Activated CD8-positive, alpha-beta memory T cell treated with anti-CD3 and anti-CD28 coated beads, Interleukin-2, amount 50 U/mL, for 24 hours (primary cell): ENCODE results near the gene CCNL2.
"Not testable (repeated sequence)": the region's sequence is repeated elsewhere in the genome, so short reads cannot be mapped to it uniquely, and the experiment has no call there.

Source experiments
- DNase-seq: peaks from one replicate; pipeline ENCODE4 v3.0.0-alpha.2; 2020; ENCODE audit errors: extremely low read depth

Gene CCNL2

GRCh38 chr1:1432274-1432950, 33.3 kb upstream of the CCNL2 start:
- no peak for DNase-seq

DNA sequence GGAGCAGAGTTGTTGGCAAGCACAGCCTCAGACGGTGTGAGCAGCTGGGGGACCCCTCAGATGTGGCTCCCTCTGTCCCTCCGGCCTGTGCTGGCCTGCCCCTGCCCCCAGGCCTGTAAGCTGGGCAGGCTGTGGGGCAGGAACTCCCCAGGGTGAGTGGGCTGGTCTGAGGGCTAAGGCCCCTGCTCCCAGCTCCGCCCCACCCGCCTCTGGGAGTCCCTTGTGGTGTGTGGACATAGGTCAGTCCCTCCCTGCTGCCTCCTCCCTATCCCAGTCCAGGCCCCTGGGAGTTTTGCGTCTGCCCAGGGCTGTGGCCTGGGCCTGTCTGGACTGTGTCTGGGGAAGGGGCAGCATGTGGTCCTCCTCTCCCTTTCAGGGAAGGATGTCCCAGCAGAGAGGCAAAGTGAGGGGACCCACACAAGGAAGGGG, 32.7 kb upstream of the CCNL2 start:
- no peak for DNase-seq

GRCh38 chr1:1430992-1431844, 32.1 kb upstream of the CCNL2 start:
- no peak for DNase-seq

DNA sequence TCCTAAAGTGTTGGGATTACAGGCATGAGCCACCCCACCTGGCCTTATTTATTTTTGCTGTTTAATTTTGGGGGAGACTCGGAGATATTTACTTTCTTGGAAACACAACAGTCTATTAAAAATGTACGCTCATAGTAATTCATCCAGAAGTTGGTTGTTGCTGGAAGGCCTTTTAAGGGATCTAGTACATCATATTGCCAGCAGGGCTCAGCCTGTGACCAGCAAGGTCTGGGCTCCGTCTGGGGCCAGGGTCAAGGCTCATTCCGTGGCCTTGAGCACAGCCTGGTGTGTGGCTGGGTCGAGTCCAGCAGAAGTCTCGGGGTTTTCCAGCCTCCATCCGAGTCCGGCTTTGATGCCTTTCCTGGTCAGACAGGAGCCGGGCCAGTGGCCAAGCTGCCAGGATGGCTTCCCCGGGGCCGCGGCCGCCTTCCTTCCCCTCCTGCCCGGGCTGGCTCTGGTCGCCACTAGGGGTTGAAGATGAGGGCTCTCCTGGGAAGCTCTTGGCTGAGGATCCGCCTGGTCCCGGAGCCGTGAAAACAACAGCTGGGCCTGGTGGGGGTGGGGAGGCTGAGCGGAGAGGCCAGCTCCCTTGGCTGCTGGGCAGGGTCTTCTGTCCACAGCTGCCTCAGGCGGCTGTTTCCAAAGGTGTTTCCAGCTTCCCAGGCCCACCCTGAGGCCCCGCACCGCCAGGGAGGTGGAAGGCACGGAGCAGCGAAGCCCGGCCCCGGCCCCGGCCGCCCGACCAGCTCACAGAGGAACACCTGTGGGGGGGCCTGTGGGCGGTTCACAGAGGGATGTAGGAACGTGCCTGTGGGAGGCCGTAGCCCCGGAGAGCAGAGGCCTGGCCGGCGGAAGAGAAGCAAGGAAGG, 31.2 kb upstream of the CCNL2 start:
- DNase-seq: no peak

- no peak for DNase-seq
These were observed 30.5 kb upstream of the CCNL2 start for GRCh38 chr1:1429671-1430073.

DNA sequence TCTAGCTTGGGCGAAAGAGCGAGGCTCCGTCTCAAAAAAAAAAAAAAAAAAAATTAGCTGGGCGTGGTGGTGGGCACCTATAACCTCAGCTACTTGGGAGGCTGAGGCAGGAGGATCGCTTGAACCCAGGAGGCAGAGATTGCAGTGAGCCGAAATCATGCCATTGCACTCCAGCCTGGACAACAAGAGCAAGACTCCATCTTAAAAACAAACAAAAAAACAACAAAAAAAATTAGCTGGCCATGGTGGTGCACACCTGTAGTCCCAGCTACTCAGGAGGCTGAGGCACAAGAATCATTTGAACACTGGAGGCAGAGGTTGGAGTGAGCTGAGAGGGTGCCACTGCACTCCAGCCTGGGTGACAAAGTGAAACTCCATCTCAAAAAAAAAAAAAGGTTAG, 29.8 kb upstream of the CCNL2 start:
- not testable (repeated sequence) for DNase-seq

GRCh38 chr1:1428174-1428573, 29.0 kb upstream of the CCNL2 start:
- DNase-seq: no peak

DNA sequence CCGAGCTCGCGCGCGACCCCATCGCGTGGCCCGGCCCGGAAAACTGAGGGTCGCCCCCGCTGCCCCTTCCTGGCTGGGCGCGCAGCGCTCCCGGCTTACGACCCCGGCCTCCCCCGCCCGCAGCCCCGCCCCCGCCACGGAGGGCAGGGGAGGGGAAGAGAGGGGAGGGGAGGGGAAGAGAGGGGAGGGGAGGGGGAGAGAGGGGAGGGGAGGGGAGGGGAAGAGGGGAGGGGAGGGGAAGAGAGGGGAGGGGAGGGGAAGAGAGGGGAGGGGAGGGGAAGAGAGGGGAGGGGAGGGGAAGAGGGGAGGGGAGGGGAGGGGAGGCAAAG, 28.6 kb upstream of the CCNL2 start:
- DNase-seq: no peak

GRCh38 chr1:1427106-1427819, 28.1 kb upstream of the CCNL2 start:
- no peak for DNase-seq

DNA sequence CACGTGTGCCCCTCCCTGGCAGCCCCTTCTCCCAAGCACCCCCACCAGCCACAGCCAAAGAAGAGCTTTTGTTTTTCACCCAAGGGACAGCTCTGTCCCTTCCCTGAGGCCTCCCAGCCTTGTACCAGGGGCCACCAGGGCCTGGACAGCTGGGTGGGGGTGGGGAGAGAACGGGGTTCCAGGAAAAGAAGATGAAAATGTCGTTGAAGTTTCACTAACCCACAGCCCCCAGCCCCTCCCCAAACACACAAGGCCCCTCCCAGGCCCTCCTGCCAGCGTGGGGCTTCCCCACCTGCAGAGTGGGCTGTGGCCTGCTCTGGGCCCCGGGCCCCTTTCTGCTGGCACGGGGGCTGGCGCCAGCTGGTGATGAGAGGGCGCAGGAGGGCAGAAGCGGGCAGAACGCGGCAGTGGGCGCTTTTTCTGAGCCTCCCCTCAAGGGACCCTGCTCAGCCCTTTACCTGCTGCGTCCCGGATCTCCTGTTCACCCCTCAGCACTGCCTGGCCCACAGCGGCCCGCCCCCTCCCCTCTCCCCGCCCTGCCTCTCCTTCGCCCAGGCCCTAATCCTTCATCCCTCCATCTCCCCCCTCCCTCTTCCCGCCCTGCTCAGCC, 27.5 kb upstream of the CCNL2 start:
- no peak for DNase-seq

DNA sequence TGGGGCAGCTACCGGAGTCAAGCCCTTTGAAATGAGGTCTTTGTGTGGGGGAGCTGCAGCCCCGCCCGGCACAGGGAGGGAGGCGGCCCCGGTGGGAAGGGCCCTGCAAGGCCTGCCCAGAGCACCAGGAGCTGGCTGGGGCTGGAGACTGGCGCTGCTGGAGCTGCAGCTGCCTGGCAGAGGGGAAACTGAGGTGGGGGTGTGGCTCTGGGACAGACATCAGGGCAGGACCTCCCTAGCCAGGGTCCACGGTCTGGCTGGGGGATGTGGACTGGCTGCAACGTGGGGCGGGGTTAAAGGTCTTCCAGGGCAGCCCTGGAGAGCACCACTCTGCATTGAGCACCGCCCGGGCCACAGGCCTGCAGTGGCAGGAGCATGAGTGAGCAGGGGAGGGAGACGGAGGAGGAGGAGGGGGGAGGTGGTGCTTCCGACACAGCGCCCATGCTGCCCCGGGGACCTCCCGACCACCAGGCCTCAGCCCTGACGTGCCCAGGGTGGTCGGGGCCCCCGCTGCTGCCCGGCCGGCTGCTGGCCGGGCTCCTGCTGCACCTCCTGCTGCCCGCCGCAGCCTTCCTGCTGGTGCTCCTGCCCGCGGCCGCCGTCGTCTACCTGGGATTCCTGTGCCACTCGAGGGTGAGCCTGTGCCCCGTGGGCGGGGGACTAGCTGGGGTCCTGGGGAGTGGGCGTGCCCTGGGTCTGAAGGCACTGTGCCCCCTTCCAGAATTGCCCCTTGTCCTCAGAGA, 26.8 kb upstream of the CCNL2 start:
- DNase-seq: no peak

DNA sequence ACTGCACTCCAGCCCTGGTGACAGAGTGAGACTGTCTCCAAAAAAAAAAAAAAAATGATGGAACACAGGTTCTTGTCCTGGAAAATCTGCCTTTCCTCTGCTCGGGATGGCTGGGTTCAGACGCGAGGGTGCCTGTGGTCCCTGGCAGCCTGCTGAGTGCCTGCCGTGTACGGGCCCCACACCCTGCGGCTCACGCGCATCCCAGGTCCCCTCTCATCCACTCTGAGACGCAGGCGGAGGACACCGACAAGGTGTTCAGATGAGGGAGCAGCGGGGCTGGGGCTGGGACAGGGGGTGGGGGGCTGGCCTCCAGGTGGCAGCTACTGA, 26.3 kb upstream of the CCNL2 start:
- no peak for DNase-seq

DNA sequence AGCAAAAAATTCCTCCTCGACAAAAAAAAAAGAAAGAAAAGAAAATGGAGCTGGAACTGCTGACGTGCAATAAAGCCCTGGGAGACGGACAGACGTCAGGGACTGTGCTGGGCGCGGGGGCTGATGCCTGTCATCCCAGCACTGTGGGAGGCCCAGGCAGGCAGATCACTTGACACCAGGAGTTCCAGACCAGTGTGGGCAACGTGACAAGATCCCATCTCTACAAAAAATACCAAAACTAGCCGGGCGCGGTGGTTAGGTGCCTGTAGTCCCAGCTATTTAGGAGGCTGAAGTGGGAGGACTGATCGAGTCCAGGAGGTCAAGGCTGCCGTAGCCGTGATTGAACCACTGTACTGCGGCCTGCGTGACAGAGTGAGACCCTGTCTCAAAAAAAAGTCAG, 25.6 kb upstream of the CCNL2 start:
- no peak for DNase-seq

GRCh38 chr1:1423245-1423597, 24.1 kb upstream of the CCNL2 start:
- DNase-seq: no peak

DNA sequence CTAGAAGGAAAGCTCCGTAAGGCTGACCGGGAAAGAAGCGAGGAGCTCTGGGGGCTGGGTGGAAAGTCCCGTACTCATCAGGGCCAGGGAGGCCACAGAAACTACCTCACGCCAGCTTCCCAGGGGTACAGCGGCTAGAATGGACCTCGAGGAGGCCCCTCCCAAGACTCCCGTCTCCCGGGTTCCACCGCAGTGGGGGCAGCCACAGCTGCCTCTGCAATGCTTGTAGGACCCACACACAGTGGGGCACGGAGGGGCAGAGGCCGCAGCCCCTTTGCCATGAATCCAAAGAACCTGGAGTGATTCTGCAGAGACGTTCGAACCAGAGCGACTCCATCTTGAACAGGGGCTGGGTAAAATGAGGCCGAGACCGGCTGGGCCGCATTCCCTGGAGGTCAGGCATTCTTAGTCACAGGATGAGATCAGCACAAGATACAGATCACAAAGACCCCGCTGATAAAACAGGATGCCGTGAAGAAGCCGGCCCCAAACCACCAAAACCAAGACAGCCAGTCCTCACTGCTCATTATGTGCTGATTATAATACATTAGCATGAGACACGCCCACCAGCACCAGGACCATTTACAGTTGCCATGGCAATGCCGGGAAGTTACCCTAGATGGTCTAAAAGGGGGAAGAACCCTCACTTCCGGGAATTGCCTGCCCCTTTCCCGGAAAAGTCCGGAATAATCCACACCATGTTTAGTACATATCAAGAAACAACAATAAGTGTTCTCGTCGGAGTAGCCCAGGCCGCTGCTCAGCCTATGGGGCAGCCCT, 23.5 kb upstream of the CCNL2 start:
- no peak for DNase-seq

- no peak for DNase-seq
These were observed 22.9 kb upstream of the CCNL2 start for GRCh38 chr1:1421907-1422464.

- no peak for DNase-seq
These were observed 22.2 kb upstream of the CCNL2 start, which contains the start of gene ANKRD65 for GRCh38 chr1:1421147-1421906. Gene ANKRD65 (minus strand): TSS chr1:1421276. CDS start chr1:1421005, 271 bp downstream.

GRCh38 chr1:1420654-1421141, 21.6 kb upstream of the CCNL2 start:
- no peak for DNase-seq
